Hindlimb muscle (tissue), 1 donor: ENCODE data around the gene CLEC16A. TPM values are rescaled to one million over a fixed set of nuclear protein-coding genes. Genes with fewer than 3 reads are reported as not detected.

Source experiments
- DNase-seq: peaks from one replicate; pipeline ENCODE4 v3.0.0-alpha.2; 2013
- polyA plus RNA-seq: library from polyadenylated mRNA; unstranded; fragments of 120-200 nt; gene quantifications from one replicate; pipeline ENCODE4 v1.2.1, GENCODE V29; 2013; ENCODE audit not compliant: insufficient read length

CLEC16A gene
- polyA plus RNA-seq, 1 donor: 19.1 TPM

DNA sequence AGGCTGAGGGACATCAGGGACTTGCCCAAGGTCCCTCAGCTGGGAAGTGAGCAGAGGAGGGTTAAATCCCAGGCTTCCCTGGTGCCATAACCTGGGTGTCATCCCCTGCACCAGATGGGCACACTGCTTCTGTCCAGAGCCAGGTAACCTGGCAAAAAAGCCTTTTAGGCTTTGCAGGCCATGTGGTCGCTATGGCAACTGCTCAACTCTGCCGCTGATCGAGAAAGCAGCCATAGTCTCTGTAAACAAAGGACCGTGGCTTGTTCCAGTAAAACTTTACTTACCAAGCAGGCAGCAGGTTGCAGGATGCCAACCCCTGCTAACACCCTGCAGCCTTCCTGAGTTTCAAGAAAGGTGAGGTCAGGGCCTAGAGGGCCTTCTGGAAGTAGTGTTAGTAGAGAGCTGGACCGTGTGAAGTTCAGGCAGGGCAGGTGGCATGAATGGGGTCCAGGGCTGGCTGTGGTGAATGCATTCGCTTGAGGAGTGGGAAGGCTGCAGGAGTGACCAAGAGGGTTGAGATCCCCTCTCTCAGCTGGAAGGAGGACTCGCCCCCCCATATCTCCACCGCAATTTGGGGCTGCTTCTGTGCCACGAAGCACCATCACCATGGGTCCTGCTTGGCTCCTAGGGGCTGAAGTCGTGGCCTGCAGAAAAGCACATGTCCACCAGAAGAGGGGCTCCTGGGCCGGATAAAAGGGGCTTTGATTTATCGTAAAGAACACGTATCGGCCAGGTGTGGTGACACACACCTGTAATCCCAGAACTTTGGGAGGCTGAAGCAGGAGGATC, 220.3 kb downstream of the CLEC16A start:
- no peak for DNase-seq

DNA sequence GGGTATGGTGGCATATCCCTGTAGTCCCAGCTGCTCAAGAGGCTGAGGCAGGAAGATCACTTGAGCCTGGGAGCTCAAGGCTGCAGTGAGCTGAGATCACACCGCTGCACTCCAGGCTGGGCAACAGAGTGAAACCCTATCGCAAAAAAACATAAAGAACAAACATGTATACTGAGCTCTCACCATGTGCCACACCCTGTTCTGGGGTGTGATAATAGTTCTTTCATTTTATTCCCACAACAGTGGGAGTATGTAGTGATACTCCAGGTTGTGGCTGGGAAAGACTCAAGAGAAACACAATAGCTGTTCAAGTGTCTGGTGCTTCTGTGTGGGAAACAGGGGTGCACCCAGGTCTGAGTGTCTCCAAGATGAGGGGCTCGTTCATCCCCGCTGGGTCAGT, 221.0 kb downstream of the CLEC16A start:
- DNase-seq: no peak

DNA sequence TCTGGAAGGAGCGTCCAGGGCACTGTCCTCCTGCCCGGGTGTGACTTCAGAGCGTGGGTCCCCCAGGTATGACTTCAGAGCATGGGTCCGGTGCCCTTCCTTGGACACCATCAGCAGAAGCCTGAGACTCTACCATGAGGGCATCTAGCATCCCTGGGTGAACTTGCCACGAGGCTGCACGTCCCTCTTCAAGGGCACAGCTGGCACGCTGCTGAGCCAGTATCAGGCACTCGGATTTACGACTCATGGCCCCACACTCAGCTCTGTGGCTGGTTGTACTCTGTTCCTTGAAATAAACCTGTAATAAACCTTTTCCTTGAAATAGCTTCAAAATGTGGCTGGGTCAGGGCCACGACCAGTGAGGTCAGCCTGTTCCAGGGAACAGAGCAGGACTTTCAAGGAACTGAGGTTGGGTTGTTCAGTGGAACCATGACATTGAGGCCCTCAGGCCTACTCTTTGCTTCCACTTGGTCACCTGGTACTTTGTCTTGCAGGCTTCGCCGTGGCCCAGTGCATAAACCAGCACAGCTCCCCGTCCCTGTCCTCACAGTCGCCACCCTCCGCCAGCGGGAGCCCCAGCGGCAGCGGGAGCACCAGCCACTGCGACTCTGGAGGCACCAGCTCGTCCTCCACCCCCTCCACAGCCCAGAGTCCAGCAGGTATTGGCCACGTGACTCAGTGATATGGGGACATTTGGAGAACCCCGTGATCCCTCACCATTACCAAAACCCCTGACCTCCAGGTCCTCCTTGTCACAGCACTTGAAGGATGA, 221.7 kb downstream of the CLEC16A start:
- DNase-seq: no peak

DNA sequence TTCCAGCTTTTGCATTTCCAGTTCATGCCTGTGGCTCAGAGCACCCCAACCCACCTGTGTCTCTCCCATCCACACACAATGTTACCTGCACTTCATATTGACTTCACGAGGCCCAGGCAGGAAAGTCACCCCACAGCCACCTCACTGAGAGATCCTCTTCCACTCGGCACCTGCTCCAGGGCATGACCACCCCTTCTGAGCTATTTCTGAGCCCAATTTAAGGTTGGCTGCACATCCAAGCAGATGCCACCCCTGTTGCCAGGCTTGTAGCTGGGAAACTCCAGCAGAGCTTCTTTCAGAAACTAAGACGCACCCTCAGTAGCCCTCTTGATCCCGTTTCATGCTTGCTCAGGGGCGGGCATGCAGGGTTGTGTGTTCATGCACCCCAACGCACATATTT, 223.2 kb downstream of the CLEC16A start:
- no peak for DNase-seq

DNA sequence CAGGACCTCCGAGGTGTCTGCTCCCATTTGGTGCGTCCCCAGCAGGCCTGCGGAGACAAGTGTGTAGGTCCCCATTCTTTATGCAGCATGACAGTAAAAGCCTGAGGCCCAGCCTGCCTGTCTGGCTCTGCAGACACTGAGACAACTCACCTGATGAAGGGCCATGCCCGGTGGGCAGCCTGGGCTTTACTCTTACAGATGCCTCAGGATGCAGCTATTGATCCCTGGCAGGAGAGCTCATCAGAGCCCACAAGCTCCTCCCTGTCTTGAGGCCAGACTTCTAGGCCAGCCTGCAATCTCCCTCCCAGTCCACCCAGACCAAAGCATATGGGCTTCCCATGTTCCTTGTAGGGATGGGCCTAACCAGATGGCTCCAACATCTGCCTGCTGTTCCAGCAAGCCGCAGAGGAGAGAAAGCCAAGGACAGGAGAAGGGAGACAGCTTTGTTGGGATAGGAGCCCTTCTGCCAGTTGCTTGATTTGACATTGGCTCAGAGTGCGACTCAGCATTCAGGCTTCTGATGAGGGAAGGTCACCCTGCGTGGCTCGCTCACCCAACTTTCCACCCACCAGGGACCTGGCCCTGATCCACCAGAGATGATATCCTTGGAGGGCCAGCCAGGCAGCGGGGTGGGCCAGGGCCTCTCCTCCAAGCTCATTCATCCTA, 224.2 kb downstream of the CLEC16A start:
- DNase-seq: no peak

DNA sequence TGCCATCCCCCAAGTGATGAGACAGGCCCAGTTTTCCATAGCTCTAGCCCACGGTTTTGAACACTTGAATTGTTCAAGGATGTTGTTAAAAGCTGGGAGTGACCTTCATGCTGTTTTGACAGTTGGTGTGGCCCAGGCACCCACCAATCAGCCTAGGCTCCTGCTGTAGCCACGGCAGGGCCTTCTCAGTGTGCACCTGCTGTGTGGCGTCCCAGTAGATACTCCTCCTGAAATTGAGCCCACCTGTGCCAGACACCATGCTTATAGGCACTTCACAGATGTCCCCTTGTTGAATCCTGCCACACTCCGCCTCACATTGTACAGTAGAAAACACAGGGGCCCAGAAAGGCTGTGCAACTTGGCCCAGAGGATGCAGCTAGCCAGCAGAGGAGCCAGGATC, 225.3 kb downstream of the CLEC16A start:
- DNase-seq: no peak

DNA sequence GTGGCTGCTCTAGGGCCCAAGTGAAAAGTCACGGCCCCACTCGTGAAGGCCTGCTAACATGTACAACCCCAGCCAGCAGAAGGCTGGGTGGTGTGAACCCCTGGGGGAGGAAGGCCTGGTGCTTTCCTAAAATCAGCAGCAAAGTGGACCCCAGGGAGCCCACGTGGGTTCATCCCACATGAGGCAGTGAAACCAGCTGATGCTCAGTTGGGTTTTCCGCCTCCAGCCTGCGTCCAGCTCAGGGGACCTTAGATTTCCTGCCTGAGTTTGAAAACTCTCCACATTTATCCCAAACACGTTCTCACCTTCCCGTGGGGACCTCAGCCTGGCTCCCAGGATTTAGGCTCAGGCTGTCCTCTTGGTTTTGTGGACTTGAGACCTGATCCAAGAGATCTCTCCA, 225.8 kb downstream of the CLEC16A start:
- no peak for DNase-seq

DNA sequence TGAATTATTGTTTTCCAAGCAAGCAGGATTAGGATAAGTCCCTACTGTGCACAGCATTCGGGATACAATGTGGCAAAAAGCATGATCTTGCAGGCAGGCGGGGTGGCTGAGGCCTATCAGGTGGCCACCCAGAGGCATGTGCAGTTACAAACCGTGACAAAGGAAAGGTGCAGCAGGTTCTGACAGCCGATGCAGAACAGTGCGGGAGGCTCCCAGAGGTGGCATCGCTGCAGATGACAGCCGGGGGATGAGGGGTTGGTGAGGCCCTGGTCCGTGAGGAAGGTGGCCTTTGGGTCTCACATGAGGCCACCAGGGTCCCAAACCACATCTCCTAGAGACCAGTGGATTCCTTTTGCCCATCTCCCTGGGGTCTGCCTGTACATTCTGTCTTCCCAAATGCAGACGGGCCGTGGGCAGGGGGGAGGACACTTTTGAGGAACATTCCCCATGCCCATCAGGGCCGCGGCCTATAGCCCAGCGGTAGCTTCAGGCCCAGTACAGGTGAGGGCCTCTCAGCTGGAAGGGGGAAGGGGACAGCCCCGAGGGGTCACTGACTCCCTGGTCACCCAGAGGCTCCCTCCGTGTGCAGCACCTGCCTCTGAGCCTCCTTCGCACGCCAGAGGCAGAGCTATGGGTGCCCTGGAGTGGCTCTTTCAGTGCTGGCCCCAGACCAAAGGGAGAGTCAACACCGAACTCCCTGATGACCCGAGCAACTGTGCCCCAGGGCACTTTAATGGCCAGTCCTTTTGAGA, 226.5 kb downstream of the CLEC16A start:
- no peak for DNase-seq

DNA sequence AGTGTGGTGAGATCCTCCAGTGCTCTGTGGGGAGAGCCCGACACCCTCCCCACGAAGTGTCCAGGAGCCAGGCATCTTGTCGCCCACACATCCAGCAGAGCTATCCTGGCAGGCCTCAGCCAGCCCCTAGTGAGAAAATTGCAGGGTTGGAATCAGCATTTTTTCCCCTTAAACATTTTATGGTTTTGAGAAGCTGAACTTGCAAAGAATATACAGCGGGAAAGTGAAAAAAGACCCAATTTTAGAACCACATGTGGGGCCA, 227.0 kb downstream of the CLEC16A start:
- no peak for DNase-seq

DNA sequence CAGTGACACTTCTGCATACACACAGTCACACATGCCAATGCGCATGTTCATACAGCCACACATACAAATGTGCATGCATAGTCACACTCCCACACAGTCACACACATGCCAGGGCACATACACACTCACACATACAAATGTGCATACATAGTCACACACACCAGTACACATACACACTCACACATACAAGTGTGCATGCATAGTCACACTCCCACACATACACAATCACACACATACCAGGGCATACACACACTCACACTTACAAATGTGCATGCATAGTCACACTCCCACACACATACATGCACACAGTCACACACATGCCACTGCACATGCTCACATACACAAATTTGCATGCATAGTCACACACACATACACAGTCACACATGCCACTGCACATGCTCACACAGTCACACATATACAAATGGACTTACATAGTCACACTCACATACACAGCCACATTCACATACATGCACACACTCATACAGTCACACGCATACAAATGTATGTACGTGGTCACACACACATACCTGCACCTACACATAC, 227.5 kb downstream of the CLEC16A start:
- DNase-seq: no peak

DNA sequence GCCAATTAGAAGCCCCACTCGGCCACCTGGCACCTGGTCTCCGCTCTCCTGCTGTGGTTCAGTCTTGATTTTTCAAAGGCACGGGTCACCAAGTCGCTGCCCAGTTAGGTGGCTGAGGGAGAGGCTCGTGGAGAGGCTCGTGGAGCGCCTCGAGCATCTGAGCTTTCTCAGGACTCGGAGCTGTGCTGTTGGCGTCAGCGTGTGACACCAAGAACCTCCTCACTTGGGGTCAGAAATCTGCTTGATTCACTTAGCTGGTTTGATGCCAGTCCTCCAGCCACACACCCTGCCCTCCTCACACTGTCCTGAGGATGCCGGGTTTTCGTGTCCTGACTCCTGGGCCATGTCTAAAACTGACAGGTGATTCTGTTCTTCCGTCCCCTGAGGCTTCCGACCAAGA, 229.1 kb downstream of the CLEC16A start:
- no peak for DNase-seq

DNA sequence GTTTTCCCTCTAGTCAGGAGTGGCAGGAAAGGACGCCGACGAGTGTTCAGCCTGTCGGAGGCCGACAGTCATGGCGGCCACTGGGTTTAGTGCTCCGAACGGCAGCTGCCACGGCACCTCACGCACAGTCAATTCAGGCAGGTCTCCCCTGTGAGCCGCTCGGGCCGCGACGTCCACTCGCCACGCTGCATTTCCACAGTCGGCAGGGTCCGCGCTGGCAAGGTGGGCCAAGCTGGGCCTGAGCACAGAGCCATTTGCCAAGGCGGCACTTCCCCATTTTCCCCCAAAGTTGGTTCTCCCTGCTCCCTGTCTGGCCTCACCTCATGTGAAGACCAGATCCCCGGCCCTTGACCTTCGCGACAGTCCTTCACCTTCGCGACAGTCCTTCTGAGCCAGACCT, 229.8 kb downstream of the CLEC16A start:
- DNase-seq: no peak

DNA sequence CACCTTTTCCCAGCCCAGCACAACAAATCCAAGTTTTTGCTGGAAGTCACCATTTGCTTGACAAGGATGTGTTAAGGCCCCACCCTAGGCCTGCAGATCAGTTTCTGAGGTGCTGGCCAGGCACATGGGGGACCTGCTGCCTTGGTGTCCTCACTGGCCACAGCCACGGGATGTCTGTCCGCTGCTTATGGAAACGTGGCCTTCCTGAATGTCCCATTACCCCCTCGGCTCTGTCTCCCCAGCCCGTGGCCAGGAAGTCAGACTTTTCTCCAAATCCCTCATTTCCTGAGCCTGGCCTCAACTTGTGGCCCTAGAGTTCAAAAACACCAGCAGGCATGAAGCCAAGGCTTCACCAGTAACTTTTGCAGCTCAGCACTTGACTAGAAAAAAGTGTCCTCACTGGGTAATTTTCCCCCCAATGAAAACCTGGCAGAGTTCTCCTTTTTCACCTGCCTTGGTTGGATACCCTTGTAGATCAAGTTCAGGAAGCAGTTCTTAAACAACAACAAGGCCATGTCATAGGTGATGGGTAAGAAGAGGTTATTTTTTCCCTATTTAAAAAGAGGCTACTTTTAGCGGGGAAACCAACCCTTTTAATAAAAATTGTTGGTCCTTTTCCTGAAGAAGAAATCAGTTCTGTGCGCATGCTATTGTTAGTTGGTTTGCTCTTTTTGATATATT, 230.9 kb downstream of the CLEC16A start:
- no peak for DNase-seq

DNA sequence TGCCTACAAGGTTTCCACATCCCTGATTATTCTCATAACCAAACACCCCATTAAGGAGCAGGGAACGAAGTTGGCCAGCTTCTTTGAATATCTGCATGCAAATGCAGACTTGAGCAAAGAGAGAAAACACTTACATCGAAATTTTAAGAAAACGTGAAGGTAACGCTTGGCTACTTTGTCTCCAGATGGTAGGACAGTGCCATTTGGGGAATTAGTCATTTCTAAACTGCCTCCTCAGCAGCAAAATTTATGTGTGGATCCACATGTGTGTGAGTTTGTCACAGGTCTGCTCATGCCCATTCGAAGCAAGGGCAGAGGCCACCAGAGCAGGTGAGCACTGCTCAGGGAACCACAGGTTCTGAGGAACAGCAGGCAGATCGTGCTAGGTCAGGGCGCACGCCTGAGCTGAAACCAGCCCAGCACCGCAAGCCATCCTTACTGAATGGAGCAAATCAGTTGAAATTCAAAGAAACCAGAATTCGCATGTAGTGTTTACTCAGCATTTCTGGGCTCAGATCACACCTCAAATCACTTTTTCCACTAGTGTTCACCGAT, 231.5 kb downstream of the CLEC16A start:
- no peak for DNase-seq

DNA sequence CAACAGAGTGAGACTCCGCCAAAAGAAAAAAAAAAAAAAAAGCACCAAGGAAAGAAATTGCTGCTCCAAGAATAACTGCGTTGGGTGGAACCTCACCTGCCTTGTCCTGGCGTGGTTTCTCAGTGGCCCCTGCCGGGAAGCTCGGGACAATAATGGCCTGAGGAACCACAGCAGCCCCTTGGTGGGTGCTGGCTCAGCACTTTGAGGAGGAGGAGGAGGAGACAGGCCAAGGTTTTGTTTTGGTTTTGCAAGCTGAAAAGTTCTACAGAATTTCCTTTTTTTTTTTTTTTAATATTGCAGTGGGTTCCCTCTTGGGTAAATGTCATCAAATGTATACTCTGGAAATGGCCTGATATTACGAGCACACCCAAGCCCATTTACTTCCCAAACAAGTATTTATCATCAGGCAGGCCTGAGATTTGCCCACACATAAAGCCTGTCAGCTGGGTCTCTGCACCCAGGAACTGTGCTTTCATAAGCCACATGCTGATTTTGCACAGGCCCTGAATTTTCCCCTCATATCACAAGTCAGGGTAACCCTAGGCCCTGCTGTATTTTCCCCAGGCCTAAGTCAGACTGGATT, 233.3 kb downstream of the CLEC16A start:
- no peak for DNase-seq

DNA sequence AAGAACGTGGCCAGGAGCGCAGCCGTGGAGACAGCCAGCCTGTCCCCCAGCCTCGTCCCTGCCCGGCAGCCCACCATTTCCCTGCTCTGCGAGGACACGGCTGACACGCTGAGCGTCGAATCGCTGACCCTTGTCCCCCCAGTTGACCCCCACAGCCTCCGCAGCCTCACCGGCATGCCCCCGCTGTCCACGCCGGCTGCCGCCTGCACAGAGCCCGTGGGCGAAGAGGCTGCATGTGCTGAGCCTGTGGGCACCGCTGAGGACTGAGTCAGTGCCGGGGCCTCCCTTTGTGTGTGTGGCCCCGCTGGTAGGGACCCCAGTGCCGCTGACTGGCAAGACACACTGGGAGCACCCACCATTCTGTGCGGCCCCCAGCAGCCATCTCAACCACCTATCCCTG, 234.1 kb downstream of the CLEC16A start:
- DNase-seq: no peak

DNA sequence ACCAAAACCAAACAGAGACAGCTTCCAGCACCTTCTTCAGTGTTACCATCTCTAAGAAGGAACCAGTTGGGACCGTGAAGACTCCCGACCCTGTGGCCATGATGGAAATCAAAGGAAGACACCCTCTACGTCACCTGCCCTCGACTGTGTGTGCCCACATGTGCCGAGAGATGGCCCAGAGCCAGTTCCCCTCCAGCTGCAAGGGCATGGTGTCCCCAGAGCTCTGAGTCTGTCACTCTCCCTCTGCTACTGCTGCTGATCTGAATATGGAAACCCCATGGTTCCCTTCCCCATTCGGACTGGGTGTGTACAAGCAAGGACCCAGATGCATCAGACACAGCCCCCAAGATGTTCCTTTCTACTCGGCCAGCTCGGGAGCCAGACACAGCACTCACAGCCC, 235.2 kb downstream of the CLEC16A start:
- no peak for DNase-seq

DNA sequence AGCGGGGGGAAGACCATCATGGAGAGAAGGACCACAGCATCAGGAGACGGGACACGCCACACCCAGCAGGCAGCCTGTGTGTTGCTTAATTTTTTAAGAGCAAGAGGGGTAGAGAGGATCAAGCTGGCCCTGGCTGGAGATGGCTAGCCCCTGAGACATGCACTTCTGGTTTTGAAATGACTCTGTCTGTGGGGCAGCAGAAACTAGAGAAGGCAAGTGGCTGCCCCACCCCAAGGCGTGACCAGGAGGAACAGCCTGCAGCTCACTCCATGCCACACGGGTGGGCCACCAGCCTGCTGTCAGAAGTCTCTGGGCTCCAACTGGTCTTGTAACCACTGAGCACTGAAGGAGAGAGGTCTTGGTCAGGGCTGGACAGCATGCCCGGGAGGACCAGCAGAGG, 236.1 kb downstream of the CLEC16A start:
- no peak for DNase-seq

DNA sequence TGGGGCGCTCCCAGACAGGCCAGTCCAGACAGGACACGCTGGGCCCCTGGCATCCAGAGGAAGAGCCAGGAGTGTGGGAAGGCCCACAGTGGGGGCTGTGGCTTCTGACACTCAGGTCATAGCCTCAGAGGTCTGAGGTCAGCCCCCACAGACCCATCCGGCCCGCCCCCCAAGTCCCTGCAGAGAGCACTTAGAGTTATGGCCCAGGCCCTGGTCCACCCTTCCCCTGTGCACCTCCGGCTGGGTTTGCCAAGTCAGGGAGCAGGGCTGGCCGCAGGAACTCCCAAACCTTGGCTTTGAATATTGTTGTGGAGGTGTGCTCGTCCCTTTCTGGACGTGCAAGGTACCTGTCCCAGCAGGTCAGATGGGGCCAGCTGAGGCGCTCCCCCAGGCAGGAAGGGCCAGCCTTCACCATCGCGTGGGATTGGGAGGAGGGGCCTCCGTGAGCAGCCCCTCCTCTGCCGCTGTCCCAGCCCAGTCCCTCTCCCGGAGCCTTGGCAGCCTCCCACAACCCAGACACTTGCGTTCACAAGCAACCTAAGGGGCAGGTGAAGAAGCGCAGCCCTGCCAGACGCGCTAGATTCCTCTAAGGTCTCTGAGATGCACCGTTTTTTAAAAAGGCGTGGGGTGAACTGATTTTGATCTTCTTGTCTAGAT, 237.0 kb downstream of the CLEC16A start:
- DNase-seq: no peak

DNA sequence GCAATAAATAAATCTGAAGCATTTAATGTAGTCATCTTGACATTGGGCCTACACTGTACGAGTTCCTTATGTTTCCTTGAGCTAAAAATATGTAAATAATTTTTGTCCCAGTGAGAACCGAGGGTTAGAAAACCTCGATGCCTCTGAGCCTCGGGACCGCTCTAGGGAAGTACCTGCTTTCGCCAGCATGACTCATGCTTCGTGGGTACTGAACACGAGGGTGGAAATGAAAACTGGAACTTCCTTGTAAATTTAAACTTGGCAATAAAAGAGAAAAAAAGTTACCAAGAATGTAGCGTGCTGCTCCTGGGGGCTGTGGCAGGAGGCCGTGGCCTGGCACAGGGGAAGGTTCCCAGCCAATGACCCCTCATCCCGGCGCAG, 237.5 kb downstream of the CLEC16A start:
- no peak for DNase-seq

DNA sequence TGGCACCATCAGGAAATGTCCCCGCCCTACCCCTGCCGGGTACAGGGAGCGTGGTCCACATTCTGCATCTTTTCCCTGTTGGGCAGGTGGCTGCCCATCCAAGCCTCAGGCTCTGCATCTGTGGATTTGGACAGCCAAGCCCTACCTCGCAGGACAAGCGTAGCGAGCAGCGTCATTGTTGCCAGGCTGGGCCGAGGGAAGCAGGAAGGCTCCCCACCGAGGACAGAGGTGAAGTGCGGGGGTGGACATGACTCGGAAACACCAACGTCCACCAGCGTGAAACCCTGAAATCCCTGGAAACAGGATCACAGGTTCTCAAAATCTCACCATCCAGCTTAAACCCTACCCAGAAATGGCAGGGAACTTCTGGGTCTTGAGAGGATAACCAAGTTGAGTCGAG, 238.0 kb downstream of the CLEC16A start:
- DNase-seq: no peak
